DMS 273 treated with DMSO at 0.1 percent for 48 hours (cell line): ENCODE measurements around the gene MRPS9.

Experiments
- DNase-seq: peaks from one replicate; lab custom pipeline; 2025; lab: John Stamatoyannopoulos, UW

Gene MRPS9

GRCh38 chr2:105118960-105119359 is 81.1 kb downstream of the MRPS9 start:
- no peak for DNase-seq

- no peak for DNase-seq
Measured at GRCh38 chr2:105121434-105121833, 83.6 kb downstream of the MRPS9 start.

- DNase-seq = peak; percentile 12
Measured at GRCh38 chr2:105125428-105125827, 87.6 kb downstream of the MRPS9 start.

GRCh38 chr2:105125920-105126319 is 88.1 kb downstream of the MRPS9 start:
- DNase-seq = no peak

- no peak for DNase-seq
Measured at GRCh38 chr2:105126336-105126735, 88.5 kb downstream of the MRPS9 start.

- DNase-seq = no peak
Measured at GRCh38 chr2:105127289-105127915, 89.5 kb downstream of the MRPS9 start.

- no peak for DNase-seq
Measured at GRCh38 chr2:105129722-105130232, 91.9 kb downstream of the MRPS9 start.

GRCh38 chr2:105130546-105130945 is 92.7 kb downstream of the MRPS9 start:
- DNase-seq = no peak

- no peak for DNase-seq
Measured at GRCh38 chr2:105134081-105134480, 96.2 kb downstream of the MRPS9 start.

- DNase-seq = no peak
Measured at GRCh38 chr2:105135436-105135835, 97.6 kb downstream of the MRPS9 start.

GRCh38 chr2:105136394-105136793 is 98.5 kb downstream of the MRPS9 start:
- DNase-seq = no peak

- DNase-seq = no peak
Measured at GRCh38 chr2:105138643-105139042, 100.8 kb downstream of the MRPS9 start.

GRCh38 chr2:105139556-105140239 is 101.8 kb downstream of the MRPS9 start:
- no peak for DNase-seq

- no peak for DNase-seq
Measured at GRCh38 chr2:105140240-105140568, 102.3 kb downstream of the MRPS9 start.

- DNase-seq = no peak
Measured at GRCh38 chr2:105141099-105141614, 103.3 kb downstream of the MRPS9 start.

GRCh38 chr2:105142239-105142638 is 104.4 kb downstream of the MRPS9 start:
- DNase-seq = no peak

- no peak for DNase-seq
Measured at GRCh38 chr2:105143094-105143466, 105.2 kb downstream of the MRPS9 start.

- DNase-seq = no peak
Measured at GRCh38 chr2:105143467-105144151, 105.7 kb downstream of the MRPS9 start.

GRCh38 chr2:105144152-105144940 is 106.5 kb downstream of the MRPS9 start:
- DNase-seq = no peak

GRCh38 chr2:105144941-105145300 is 107.1 kb downstream of the MRPS9 start:
- no peak for DNase-seq

GRCh38 chr2:105149272-105149671 is 111.4 kb downstream of the MRPS9 start:
- DNase-seq = no peak
